ENCODE data around the gene UGT1A10.

The UGT1A10 gene

DNA sequence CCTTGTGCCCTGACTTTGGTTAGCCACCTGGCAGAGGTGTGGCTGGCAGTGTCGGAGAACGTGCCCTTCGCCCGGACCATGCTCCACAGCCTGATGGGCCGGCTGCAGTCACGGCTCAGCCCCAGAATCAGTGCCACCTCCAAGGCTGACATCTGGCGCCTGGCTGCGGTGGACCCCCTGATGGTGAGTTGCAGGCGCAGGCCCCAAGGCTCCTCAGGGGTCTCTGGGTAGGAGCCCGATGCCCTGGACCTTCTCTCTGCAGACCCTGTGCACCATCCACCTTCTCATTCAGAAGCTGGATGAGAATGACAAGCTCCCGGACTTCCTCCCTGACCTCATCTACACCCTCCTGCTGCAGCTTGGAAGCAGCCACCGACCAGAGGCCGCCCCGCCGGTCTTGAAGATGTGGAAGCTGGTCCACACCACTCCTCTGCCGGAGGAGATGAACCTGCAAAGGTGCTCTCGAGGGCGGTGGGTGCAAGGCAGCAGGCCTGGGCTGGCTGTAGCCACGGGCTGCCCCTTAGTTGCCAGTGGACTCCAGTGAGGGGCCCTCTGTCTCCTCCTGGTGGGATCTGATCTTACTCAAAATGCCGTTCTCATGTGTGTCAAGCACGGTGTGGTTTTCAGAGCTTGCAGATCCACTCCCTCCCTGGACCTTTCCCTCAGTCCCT, 186.0 kb downstream of the UGT1A10 start:
- DNase-seq (ENCODE audit: low read depth in 2 of 2) = no peak

Data from stimulated activated CD4-positive, alpha-beta T cell treated with anti-CD3 and anti-CD28 coated beads, Interleukin-12 subunit alpha, Interleukin-12 subunit beta, amount 100 ng/mL, for 24 hours (primary cell).